Measurements from ENCODE around the gene AKR1C4.
"Not testable (repeated sequence)": the region's sequence is repeated elsewhere in the genome, so short reads cannot be mapped to it uniquely, and the experiment has no call there.

The AKR1C4 gene

DNA sequence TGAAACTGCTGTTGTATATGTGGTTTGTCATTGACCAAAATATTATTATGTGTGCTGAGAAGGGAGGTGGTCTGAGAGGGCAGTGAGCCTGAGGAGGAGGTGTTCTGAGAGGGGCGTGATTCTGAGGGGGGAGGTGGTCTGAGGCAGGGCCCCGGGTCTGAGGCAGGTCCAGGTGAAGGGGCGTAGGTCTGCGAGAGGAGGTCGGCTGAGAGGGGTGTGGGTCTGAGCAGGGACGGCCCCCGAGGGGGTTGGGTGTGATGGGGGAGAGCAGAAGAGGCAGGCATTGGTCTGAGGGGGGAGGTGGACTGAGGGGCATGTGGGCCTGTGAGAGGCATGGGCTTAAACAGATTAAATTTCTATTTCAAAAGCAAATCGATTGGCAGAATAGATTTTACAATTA is 32.4 kb downstream of the AKR1C4 start:
- DNase-seq (ENCODE audit: low spot score), result no peak
- TF ChIP-seq, protein P1, sequence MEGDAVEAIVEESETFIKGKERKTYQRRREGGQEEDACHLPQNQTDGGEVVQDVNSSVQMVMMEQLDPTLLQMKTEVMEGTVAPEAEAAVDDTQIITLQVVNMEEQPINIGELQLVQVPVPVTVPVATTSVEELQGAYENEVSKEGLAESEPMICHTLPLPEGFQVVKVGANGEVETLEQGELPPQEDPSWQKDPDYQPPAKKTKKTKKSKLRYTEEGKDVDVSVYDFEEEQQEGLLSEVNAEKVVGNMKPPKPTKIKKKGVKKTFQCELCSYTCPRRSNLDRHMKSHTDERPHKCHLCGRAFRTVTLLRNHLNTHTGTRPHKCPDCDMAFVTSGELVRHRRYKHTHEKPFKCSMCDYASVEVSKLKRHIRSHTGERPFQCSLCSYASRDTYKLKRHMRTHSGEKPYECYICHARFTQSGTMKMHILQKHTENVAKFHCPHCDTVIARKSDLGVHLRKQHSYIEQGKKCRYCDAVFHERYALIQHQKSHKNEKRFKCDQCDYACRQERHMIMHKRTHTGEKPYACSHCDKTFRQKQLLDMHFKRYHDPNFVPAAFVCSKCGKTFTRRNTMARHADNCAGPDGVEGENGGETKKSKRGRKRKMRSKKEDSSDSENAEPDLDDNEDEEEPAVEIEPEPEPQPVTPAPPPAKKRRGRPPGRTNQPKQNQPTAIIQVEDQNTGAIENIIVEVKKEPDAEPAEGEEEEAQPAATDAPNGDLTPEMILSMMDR (IDR thresholded peaks at IDR 0.05; ENCODE audit: borderline replicate concordance, control extremely low read depth, extremely low read depth, insufficient read depth, missing control alignments), result no peak
- in situ Hi-C loops (cut with MboI; ENCODE audit: low sequenced_read_pairs, unreplicated experiment), result no loop called here

DNA sequence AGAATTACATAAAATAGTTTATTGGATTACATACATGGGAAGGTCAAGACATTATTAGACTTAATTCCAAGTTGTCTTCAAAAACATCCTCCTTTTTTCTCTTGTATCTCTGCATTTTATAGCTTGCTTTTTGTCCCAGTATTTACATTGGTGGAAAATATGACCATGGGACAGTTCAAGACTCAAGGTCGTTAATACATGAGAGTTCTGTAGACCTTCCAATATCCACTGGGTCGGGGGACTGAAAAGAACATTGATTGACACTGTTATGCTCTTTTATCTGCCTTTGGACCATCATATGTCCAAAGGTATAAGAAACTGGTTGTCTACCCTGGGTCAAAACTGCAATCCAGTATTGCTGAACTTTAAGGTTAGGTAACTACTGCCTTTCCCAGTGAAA is 36.7 kb downstream of the AKR1C4 start:
- in situ Hi-C loops (cut with MboI; ENCODE audit: low sequenced_read_pairs, unreplicated experiment), result no loop called here
- TF ChIP-seq, protein P1 (IDR thresholded peaks at IDR 0.05; ENCODE audit: borderline replicate concordance, control extremely low read depth, extremely low read depth, insufficient read depth, missing control alignments), result no peak
- DNase-seq (ENCODE audit: low spot score), result no peak

DNA sequence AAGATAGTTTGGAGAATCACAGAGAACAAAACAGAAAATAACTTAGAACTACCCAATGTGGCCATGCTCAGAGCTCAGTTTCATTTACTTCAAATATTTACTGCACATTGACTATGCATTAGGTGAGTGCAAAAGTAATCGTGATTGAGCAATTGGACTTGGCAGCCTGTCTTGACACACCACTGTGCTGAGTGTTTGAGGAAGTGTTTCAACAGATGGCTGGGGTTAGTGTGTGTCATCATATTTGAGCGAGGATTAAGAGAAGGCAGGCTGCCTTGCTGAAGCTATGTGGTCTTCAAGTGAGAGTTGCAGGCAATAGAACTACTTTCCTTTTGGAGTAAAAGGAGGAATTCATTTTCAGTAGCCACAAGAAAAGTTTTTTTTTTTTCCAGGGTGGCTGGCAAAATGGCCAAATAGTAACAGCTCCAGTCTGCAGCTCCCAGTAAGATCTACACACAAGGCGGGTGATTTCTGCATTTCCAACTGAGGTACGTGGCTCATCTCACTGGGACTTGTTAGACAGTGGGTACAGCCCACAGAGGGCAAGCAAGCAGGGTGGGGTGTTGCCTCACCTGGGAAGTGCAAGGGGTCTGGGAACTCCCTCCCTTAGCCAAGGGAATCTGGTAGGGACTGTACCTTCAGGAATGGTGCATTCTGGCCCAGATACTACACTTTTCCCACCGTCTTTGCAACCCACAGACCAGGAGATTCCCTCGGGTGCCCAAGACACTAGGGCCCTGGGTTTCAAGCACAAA is 37.6 kb downstream of the AKR1C4 start:
- DNase-seq (ENCODE audit: low spot score), result no peak
- TF ChIP-seq, protein P1 (IDR thresholded peaks at IDR 0.05; ENCODE audit: borderline replicate concordance, control extremely low read depth, extremely low read depth, insufficient read depth, missing control alignments), result no peak
- in situ Hi-C loops (cut with MboI; ENCODE audit: low sequenced_read_pairs, unreplicated experiment), result no loop called here

DNA sequence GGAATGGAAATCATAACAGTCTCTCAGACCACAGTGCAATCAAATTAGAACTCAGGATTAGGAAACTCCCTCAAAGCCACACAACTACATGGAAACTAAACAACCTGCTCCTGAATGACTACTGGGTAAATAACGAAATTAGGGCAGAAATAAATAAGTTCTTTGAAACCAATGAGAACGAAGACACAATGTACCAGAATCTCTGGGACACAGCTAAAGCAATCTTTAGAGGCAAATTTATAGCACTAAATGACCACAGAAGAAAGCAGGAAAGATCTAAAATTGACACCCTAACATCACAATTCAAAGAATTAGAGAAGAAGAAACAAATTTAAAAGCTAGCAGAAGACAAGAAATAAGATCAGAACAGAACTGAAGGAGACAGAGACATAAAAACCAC is 40.9 kb downstream of the AKR1C4 start:
- DNase-seq (ENCODE audit: low spot score); in situ Hi-C loops (cut with MboI; ENCODE audit: low sequenced_read_pairs, unreplicated experiment): not testable (repeated sequence)

DNA sequence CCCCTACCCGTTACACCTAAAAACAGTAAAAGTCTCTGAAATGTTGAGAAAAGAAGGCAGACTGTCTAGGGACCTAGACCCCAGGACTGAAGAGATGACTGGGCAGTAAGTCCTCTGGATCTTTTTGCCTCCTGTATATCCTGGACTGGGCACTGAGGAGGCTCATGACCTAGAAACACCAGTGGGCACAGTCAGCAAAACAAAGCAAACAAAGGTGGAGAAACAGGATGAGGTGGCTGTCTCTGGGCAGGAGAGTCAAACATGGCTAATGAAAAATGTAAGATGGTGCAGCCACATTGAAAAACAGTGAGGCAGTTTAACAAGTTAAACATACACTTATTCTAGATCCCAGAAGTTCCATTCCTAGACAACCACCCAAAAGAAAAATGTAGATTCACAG is 45.9 kb downstream of the AKR1C4 start:
- TF ChIP-seq, protein P1 (IDR thresholded peaks at IDR 0.05; ENCODE audit: borderline replicate concordance, control extremely low read depth, extremely low read depth, insufficient read depth, missing control alignments), result no peak
- in situ Hi-C loops (cut with MboI; ENCODE audit: low sequenced_read_pairs, unreplicated experiment), result no loop called here
- no peak for DNase-seq (ENCODE audit: low spot score)

DNA sequence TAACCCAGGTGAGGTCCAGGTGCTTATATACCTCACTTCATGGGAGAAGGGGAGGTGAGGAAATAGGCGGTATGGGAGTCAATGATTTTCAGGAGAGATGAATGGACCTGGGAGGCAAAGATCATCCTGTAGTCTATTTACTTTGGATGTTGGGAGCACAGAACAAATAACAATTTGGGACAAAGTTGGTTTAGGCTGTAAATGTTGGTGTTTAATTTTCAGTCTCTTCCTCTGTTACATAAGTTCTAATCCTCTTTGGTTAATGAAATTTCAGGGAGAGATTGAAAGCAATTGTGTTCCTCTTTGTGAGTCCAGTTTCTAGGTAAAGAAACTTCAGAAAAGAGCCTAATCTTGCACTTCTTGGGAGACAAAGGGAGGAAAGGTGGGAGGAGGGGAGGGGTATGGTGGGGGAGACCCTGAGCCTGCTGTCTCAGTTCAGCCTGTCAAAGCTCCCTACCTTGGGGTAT is 46.9 kb downstream of the AKR1C4 start:
- in situ Hi-C loops (cut with MboI; ENCODE audit: low sequenced_read_pairs, unreplicated experiment), result no loop called here
- DNase-seq (ENCODE audit: low spot score), result no peak

More for the DNA sequence above, 46.9 kb downstream of the AKR1C4 start:
- TF ChIP-seq, protein P1 (IDR thresholded peaks at IDR 0.05; ENCODE audit: borderline replicate concordance, control extremely low read depth, extremely low read depth, insufficient read depth, missing control alignments), result no peak

Measured in GM13976 (cell line).